ENCODE measurements around the gene CPD. TPM values are rescaled to one million over a fixed set of nuclear protein-coding genes. Genes with fewer than 3 reads are reported as not detected.
"Not testable (repeated sequence)": the region's sequence is repeated elsewhere in the genome, so short reads cannot be mapped to it uniquely, and the experiment has no call there.

The CPD gene
- total RNA-seq, 1 donor from 2014 or later: 68.9 TPM

GRCh38 chr17:30349252-30349651 lies 29.5 kb upstream of the CPD start:
- intact Hi-C loops (cut with DNase I): no loop called here
- H3K4me1 ChIP-seq: peaks cover 26% of the 10 kb centered on the region
- no peak overlapping the region for H3K27ac ChIP-seq
- no peak for TF ChIP-seq CTCF (IDR thresholded peaks at IDR 0.05)
- H3K4me3 ChIP-seq: no peak overlapping the region
- H3K27me3 ChIP-seq (ENCODE audit: low read depth): no peaks in the 10 kb centered on the region
- no peaks in the 10 kb centered on the region for H3K9me3 ChIP-seq
- H3K36me3 ChIP-seq: no peaks in the 10 kb centered on the region
- DNase-seq (no peak), ATAC-seq (no peak)

- ATAC-seq (peak; percentile 83 to 86), DNase-seq (peak; percentile 53)
- H3K27me3 ChIP-seq (ENCODE audit: low read depth); H3K36me3 ChIP-seq; H3K4me1 ChIP-seq; H3K4me3 ChIP-seq; H3K27ac ChIP-seq; intact Hi-C loops (cut with DNase I); H3K9me3 ChIP-seq: not testable (repeated sequence)
Measured at GRCh38 chr17:30351263-30351662, 27.5 kb upstream of the CPD start.

- Histone ChIP-seq H3K27ac (no peak overlapping the region), H3K9me3 (no peaks in the 10 kb centered on the region), H3K4me1 (peaks cover 2% of the 10 kb centered on the region), H3K27me3 (ENCODE audit: low read depth) (no peaks in the 10 kb centered on the region), H3K36me3 (no peaks in the 10 kb centered on the region), H3K4me3 (no peak overlapping the region)
- no peak for ATAC-seq
- TF ChIP-seq CTCF (IDR thresholded peaks at IDR 0.05): no peak
- no peak for DNase-seq
- intact Hi-C loops (cut with DNase I): no loop called here
Measured at GRCh38 chr17:30351735-30352134, 27.0 kb upstream of the CPD start.

- no peak overlapping the region for H3K4me3 ChIP-seq
- H3K27ac ChIP-seq: no peak overlapping the region
- no peaks in the 10 kb centered on the region for H3K4me1 ChIP-seq
- no peak for TF ChIP-seq CTCF (IDR thresholded peaks at IDR 0.05)
- intact Hi-C loops (cut with DNase I): no loop called here
- no peaks in the 10 kb centered on the region for H3K27me3 ChIP-seq (ENCODE audit: low read depth)
- H3K9me3 ChIP-seq: no peaks in the 10 kb centered on the region
- no peak for DNase-seq
- H3K36me3 ChIP-seq: no peaks in the 10 kb centered on the region
- ATAC-seq: peak; percentile 57 to 70
Measured at GRCh38 chr17:30352240-30352814, 26.4 kb upstream of the CPD start.

- ATAC-seq: no peak
- H3K27me3 ChIP-seq (ENCODE audit: low read depth): no peaks in the 10 kb centered on the region
- intact Hi-C loops (cut with DNase I): no loop called here
Measured at GRCh38 chr17:30354701-30355100, 24.0 kb upstream of the CPD start.

GRCh38 chr17:30357476-30357875 lies 21.3 kb upstream of the CPD start:
- H3K27me3 ChIP-seq (ENCODE audit: low read depth): no peaks in the 10 kb centered on the region
- intact Hi-C loops (cut with DNase I): no loop called here
- no peak for TF ChIP-seq CTCF (IDR thresholded peaks at IDR 0.05)

More at GRCh38 chr17:30354701-30355100, 24.0 kb upstream of the CPD start:
- Histone ChIP-seq H3K4me3 (no peak overlapping the region), H3K4me1 (no peaks in the 10 kb centered on the region), H3K36me3 (no peaks in the 10 kb centered on the region), H3K9me3 (no peaks in the 10 kb centered on the region), H3K27ac (no peak overlapping the region)
- TF ChIP-seq CTCF (IDR thresholded peaks at IDR 0.05): no peak
- no peak for DNase-seq

More at GRCh38 chr17:30357476-30357875, 21.3 kb upstream of the CPD start:
- Histone ChIP-seq H3K4me3 (no peak overlapping the region), H3K36me3 (no peaks in the 10 kb centered on the region), H3K27ac (no peak overlapping the region), H3K9me3 (peaks cover 8% of the 10 kb centered on the region), H3K4me1 (no peaks in the 10 kb centered on the region)
- DNase-seq (no peak), ATAC-seq (no peak)
